ENCODE results near the gene ARPC4.

Gene ARPC4

GRCh38 chr3:9820543-9820942 lies 27.7 kb downstream of the ARPC4 start:
- H3K36me3 ChIP-seq (replicated peaks; ENCODE audit: insufficient read depth, low read length) = no peaks in the 10 kb centered on the region
- H3F3A ChIP-seq (ENCODE audit: insufficient read depth, low read length) = no peaks in the 10 kb centered on the region
- H3K9me3 ChIP-seq (replicated peaks; ENCODE audit: insufficient read depth, low read length) = no peaks in the 10 kb centered on the region
- no peak for TF ChIP-seq EZH2 (optimal IDR thresholded peaks at IDR 0.05; ENCODE audit: low read depth, low read length)
- no peak for TF ChIP-seq CTCF (IDR thresholded peaks at IDR 0.05; ENCODE audit: low read length)
- TF ChIP-seq EZH2phosphoT487 (IDR thresholded peaks at IDR 0.05; ENCODE audit: low read length) = no peak
- no peaks in the 10 kb centered on the region for H3K79me2 ChIP-seq (ENCODE audit: low read length)
- H3K27ac ChIP-seq (ENCODE audit: low read length) = no peak overlapping the region
- no peak overlapping the region for H2AFZ ChIP-seq (ENCODE audit: low read length)
- no peak overlapping the region for H3K4me3 ChIP-seq (ENCODE audit: low read length)
- H3K4me2 ChIP-seq (ENCODE audit: low read depth, low read length) = no peak overlapping the region
- H3K27me3 ChIP-seq (replicated peaks; ENCODE audit: insufficient read depth, low read length) = no peaks in the 10 kb centered on the region
- no peaks in the 10 kb centered on the region for H3K9me2 ChIP-seq (replicated peaks; ENCODE audit: insufficient read depth, low read length)
- no peaks in the 10 kb centered on the region for H3K4me1 ChIP-seq (ENCODE audit: low read length)
- H3K9ac ChIP-seq (ENCODE audit: low read length) = no peak overlapping the region
- no peaks in the 10 kb centered on the region for H4K20me1 ChIP-seq (ENCODE audit: insufficient read depth, low read length)
- no peak for DNase-seq

GRCh38 chr3:9820946-9821345 lies 28.1 kb downstream of the ARPC4 start:
- H3K27me3 ChIP-seq (replicated peaks; ENCODE audit: insufficient read depth, low read length) = no peaks in the 10 kb centered on the region
- no peaks in the 10 kb centered on the region for H3K9me2 ChIP-seq (replicated peaks; ENCODE audit: insufficient read depth, low read length)
- H3K79me2 ChIP-seq (ENCODE audit: low read length) = no peaks in the 10 kb centered on the region
- H3F3A ChIP-seq (ENCODE audit: insufficient read depth, low read length) = no peaks in the 10 kb centered on the region
- no peak overlapping the region for H3K4me3 ChIP-seq (ENCODE audit: low read length)
- no peak overlapping the region for H2AFZ ChIP-seq (ENCODE audit: low read length)
- H3K27ac ChIP-seq (ENCODE audit: low read length) = no peak overlapping the region
- H3K4me1 ChIP-seq (ENCODE audit: low read length) = no peaks in the 10 kb centered on the region
- H3K9me3 ChIP-seq (replicated peaks; ENCODE audit: insufficient read depth, low read length) = no peaks in the 10 kb centered on the region
- no peaks in the 10 kb centered on the region for H4K20me1 ChIP-seq (ENCODE audit: insufficient read depth, low read length)
- DNase-seq = no peak
- H3K9ac ChIP-seq (ENCODE audit: low read length) = no peak overlapping the region
- TF ChIP-seq EZH2phosphoT487 (IDR thresholded peaks at IDR 0.05; ENCODE audit: low read length) = no peak
- no peak for TF ChIP-seq EZH2 (optimal IDR thresholded peaks at IDR 0.05; ENCODE audit: low read depth, low read length)
- no peak for TF ChIP-seq CTCF (IDR thresholded peaks at IDR 0.05; ENCODE audit: low read length)
- no peak overlapping the region for H3K4me2 ChIP-seq (ENCODE audit: low read depth, low read length)
- no peaks in the 10 kb centered on the region for H3K36me3 ChIP-seq (replicated peaks; ENCODE audit: insufficient read depth, low read length)

GRCh38 chr3:9825451-9826040 lies 32.7 kb downstream of the ARPC4 start:
- Histone ChIP-seq H3F3A (ENCODE audit: insufficient read depth, low read length) (no peaks in the 10 kb centered on the region), H3K4me1 (ENCODE audit: low read length) (no peaks in the 10 kb centered on the region), H3K9me2 (replicated peaks; ENCODE audit: insufficient read depth, low read length) (no peaks in the 10 kb centered on the region), H2AFZ (ENCODE audit: low read length) (no peak overlapping the region), H3K27me3 (replicated peaks; ENCODE audit: insufficient read depth, low read length) (no peaks in the 10 kb centered on the region), H3K27ac (ENCODE audit: low read length) (no peak overlapping the region), H3K4me3 (ENCODE audit: low read length) (no peak overlapping the region), H3K9me3 (replicated peaks; ENCODE audit: insufficient read depth, low read length) (no peaks in the 10 kb centered on the region), H3K4me2 (ENCODE audit: low read depth, low read length) (no peak overlapping the region), H3K79me2 (ENCODE audit: low read length) (no peaks in the 10 kb centered on the region), H4K20me1 (ENCODE audit: insufficient read depth, low read length) (no peaks in the 10 kb centered on the region), H3K9ac (ENCODE audit: low read length) (no peak overlapping the region), H3K36me3 (replicated peaks; ENCODE audit: insufficient read depth, low read length) (no peaks in the 10 kb centered on the region)
- DNase-seq = no peak
- no peak for TF ChIP-seq CTCF (IDR thresholded peaks at IDR 0.05; ENCODE audit: low read length)
- TF ChIP-seq EZH2phosphoT487 (IDR thresholded peaks at IDR 0.05; ENCODE audit: low read length) = no peak
- no peak for TF ChIP-seq EZH2 (optimal IDR thresholded peaks at IDR 0.05; ENCODE audit: low read depth, low read length)

Measured in MM.1S (cell line).